ENCODE results near the gene SLC25A30. TPM values are rescaled to one million over a fixed set of nuclear protein-coding genes. Genes with fewer than 3 reads are reported as not detected.
A peak's percentile ranks its signal among the peaks of the same experiment; 100 is the strongest.

Gene SLC25A30
- total RNA-seq, 4 donors from 2014 or later, result 1.7 to 6.7 (median 5.8) TPM

DNA sequence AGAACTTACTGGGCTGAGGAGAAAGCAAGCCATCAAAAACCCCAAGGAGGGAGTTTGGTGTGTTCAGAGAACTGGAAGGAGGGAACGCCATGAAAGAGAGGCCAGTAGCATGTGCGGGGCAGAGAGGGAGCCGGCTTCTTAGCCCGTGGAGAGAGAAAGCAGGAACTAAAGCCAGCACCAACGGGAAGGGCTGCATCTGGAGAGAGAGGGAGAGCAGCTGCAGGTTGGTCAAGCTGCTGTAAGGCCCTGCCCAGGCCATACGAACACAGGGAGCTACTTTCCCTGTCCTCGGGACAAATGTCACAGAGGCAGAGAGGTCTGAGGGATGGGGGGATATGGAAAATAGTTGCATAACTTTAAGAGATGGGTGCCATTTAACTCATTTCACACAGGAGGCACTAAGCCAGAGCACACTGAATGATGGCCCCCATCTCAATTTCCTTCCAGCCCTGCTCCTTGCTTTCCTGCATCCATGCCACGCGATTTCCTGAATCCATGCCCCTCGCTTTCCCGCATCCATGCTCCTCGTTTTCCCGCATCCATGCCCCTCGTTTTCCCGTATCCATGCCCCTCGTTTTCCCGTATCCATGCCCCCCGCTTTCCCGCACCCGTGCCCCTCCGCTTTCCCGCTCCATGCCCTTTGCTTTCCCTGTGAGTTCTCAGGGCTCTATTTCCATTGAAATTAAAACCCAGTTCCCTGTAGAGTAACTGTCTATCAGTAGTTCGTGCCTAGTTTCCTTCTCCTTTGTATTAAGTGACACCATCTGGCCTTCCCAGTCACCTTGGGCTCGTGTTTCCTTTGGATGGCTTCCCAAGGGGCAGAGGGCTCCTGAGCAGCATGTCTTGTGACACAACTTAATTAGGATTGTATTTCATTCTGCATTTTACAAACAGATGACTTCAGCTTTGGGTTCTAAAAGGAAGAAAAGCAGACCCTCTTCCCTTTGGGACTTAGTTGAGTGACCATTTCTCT, 45.7 kb downstream of the SLC25A30 start:
- WGBS, 2 donors, result 85 to 86% methylated on average over 24 of the region's 24 CpGs
- TF ChIP-seq, protein P1, sequence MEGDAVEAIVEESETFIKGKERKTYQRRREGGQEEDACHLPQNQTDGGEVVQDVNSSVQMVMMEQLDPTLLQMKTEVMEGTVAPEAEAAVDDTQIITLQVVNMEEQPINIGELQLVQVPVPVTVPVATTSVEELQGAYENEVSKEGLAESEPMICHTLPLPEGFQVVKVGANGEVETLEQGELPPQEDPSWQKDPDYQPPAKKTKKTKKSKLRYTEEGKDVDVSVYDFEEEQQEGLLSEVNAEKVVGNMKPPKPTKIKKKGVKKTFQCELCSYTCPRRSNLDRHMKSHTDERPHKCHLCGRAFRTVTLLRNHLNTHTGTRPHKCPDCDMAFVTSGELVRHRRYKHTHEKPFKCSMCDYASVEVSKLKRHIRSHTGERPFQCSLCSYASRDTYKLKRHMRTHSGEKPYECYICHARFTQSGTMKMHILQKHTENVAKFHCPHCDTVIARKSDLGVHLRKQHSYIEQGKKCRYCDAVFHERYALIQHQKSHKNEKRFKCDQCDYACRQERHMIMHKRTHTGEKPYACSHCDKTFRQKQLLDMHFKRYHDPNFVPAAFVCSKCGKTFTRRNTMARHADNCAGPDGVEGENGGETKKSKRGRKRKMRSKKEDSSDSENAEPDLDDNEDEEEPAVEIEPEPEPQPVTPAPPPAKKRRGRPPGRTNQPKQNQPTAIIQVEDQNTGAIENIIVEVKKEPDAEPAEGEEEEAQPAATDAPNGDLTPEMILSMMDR (IDR thresholded peaks at IDR 0.05), result no peak
- no peak for TF ChIP-seq POLR2A (IDR thresholded peaks at IDR 0.05)
- Histone ChIP-seq H3K9me3 (no peaks in the 10 kb centered on the region), H3K4me3 (no peak overlapping the region), H3K27ac (no peak overlapping the region), H3K36me3 (no peaks in the 10 kb centered on the region), H3K27me3 (no peaks in the 10 kb centered on the region), H3K4me1 (peaks cover 10 to 44% (median 20%) of the 10 kb centered on the region in 3 donors)
- intact Hi-C loops (cut with DNase I), result no loop called here
- DNase-seq, result no peak

DNA sequence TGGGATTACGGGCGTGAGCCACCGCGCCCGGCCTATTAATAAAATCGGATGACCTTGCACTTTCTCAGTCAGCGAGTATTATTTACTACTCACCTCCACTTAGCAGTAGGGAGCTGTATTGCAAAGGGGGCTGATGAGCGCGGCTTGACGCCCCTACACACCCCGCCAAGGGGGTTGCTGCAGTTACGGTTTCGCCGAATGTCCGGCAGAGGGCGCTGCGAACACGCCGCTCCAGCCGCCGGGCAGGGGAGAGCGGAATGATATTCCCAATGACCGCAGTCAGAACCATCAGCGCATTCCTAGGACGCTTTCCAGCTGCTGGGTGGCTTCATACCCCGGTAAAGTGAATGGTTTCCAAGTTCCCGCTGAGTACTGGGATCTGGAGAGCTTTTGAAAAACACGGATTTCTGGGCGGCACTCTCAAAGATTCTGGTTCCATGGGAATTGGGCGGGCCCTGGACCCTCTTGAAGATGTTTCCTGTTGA, 47.2 kb downstream of the SLC25A30 start:
- no peak for TF ChIP-seq POLR2A (IDR thresholded peaks at IDR 0.05)
- TF ChIP-seq, protein P1 (IDR thresholded peaks at IDR 0.05), result peak; percentile 78 to 95 (median 84)
- no peak for DNase-seq
- intact Hi-C loops (cut with DNase I), result no loop called here
- Histone ChIP-seq H3K27me3 (no peaks in the 10 kb centered on the region), H3K36me3 (no peaks in the 10 kb centered on the region), H3K27ac (no peak overlapping the region), H3K4me1 (peaks cover 10 to 59% (median 21%) of the 10 kb centered on the region in 3 donors), H3K4me3 (peak overlapping the region in 3 of 4 donors; percentile 5 to 50 (median 24)), H3K9me3 (no peaks in the 10 kb centered on the region)
- WGBS, 2 donors, result 42 to 56% methylated on average over 3 to 20 of the region's 30 CpGs

- H3K4me3 ChIP-seq, result no peak overlapping the region
- WGBS, 2 donors, result 89 to 90% methylated on average over 4 of the region's 4 CpGs
- no peaks in the 10 kb centered on the region for H3K9me3 ChIP-seq
- no peaks in the 10 kb centered on the region for H3K27me3 ChIP-seq
- DNase-seq, result no peak
- H3K27ac ChIP-seq, result peak overlapping the region in 3 of 4 donors; percentile 73 to 91 (median 87)
- intact Hi-C loops (cut with DNase I), result no loop called here
- TF ChIP-seq, protein P1 (IDR thresholded peaks at IDR 0.05), result no peak
- no peak for TF ChIP-seq POLR2A (IDR thresholded peaks at IDR 0.05)
- peaks cover 0 to 6% (median 0%) of the 10 kb centered on the region in 3 donors for H3K36me3 ChIP-seq
- H3K4me1 ChIP-seq, result peaks cover 13 to 74% (median 27%) of the 10 kb centered on the region in 3 donors
Measured at GRCh38 chr13:45369116-45369515, 49.1 kb downstream of the SLC25A30 start.

DNA sequence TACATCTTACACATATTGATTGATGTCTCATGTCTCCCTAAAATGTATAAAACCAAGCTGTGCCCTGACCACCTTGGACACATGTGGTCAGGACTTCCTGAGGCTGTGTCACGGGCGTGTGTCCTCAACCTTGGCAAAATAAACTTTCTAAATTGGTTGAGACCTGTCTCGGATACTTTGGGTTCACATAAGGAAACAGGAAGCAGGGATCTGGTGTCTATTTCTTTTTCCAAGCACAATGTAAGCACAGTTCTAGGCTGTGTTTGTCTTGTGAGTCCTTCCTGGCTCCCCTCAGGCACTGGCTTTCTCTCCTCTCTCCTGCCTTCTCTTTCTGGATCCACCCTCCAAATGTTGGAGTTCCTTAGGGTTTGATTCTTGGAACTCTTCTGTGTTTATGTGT, 49.6 kb downstream of the SLC25A30 start:
- H3K27ac ChIP-seq, result peak overlapping the region; percentile 7 to 91 (median 80)
- no peaks in the 10 kb centered on the region for H3K9me3 ChIP-seq
- no peaks in the 10 kb centered on the region for H3K27me3 ChIP-seq
- 8 to 11% methylated on average over 3 of the region's 3 CpGs for WGBS, 2 donors
- intact Hi-C loops (cut with DNase I), result no loop called here
- peaks cover 0 to 6% (median 0%) of the 10 kb centered on the region in 3 donors for H3K36me3 ChIP-seq
- H3K4me3 ChIP-seq, result no peak overlapping the region
- TF ChIP-seq, protein P1 (IDR thresholded peaks at IDR 0.05), result no peak
- no peak for TF ChIP-seq POLR2A (IDR thresholded peaks at IDR 0.05)
- no peak for DNase-seq
- peaks cover 13 to 74% (median 27%) of the 10 kb centered on the region in 3 donors for H3K4me1 ChIP-seq

GRCh38 chr13:45368005-45368404, 50.2 kb downstream of the SLC25A30 start:
- Histone ChIP-seq H3K4me3 (no peak overlapping the region), H3K9me3 (no peaks in the 10 kb centered on the region), H3K36me3 (peaks cover 0 to 6% (median 0%) of the 10 kb centered on the region in 3 donors), H3K27me3 (no peaks in the 10 kb centered on the region), H3K27ac (peak overlapping the region; percentile 73 to 91 (median 80)), H3K4me1 (peaks cover 13 to 69% (median 27%) of the 10 kb centered on the region in 3 donors)
- TF ChIP-seq, protein P1 (IDR thresholded peaks at IDR 0.05), result no peak
- no peak for TF ChIP-seq POLR2A (IDR thresholded peaks at IDR 0.05)
- WGBS, 2 donors, result 46 to 61% methylated on average over 3 to 4 of the region's 4 CpGs
- DNase-seq, result no peak
- intact Hi-C loops (cut with DNase I), result no loop called here
